ENCODE data around the gene ZNF101. TPM values are rescaled to one million over a fixed set of nuclear protein-coding genes. Genes with fewer than 3 reads are reported as not detected.

ZNF101 gene
- total RNA-seq, 1 donor from 2014 or later: 16.2 TPM

DNA sequence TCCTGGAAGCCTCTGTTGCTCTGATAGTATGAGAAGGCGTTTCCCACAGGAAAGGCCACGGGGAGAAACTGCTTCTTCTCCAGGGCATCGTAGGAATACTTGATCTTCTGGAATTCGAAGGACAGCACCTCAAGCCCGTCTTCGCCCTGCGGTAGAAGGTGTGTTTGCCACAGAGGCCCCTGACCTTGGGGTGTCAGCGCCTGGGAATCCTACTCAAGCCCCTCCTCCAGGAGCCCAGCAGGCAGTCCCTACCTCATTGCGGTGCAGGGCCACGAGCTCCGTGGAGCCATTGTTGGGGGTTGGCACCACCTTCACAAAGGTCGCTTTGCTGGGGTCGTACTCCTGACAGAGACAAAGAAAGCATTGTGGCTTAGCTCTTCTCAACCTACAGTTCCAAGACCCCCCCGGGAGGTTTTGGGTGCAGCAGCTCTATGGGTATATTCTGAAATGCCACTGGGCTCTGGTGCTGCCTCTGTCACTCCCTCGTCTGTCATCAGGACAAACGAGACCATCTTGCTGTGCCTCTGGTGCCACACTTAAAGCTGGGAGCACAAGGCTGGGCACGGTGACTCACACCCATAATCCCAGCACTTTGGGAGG is 8.9 kb upstream of the ZNF101 start:
- Mint-ChIP-seq H3K9me3 (no peaks in the 10 kb centered on the region), H3K27me3 (ENCODE audit: low read depth) (no peaks in the 10 kb centered on the region), H3K4me3 (no peak overlapping the region), H3K27ac (ENCODE audit: unreplicated experiment) (no peak overlapping the region), H3K4me1 (peaks cover 23% of the 10 kb centered on the region), H3K36me3 (ENCODE audit: low read depth) (peaks cover 5% of the 10 kb centered on the region)
- TF ChIP-seq, protein P1, sequence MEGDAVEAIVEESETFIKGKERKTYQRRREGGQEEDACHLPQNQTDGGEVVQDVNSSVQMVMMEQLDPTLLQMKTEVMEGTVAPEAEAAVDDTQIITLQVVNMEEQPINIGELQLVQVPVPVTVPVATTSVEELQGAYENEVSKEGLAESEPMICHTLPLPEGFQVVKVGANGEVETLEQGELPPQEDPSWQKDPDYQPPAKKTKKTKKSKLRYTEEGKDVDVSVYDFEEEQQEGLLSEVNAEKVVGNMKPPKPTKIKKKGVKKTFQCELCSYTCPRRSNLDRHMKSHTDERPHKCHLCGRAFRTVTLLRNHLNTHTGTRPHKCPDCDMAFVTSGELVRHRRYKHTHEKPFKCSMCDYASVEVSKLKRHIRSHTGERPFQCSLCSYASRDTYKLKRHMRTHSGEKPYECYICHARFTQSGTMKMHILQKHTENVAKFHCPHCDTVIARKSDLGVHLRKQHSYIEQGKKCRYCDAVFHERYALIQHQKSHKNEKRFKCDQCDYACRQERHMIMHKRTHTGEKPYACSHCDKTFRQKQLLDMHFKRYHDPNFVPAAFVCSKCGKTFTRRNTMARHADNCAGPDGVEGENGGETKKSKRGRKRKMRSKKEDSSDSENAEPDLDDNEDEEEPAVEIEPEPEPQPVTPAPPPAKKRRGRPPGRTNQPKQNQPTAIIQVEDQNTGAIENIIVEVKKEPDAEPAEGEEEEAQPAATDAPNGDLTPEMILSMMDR (conservative IDR thresholded peaks at IDR 0.05): no peak
- DNase-seq (ENCODE audit: low read depth, low spot score): no peak

DNA sequence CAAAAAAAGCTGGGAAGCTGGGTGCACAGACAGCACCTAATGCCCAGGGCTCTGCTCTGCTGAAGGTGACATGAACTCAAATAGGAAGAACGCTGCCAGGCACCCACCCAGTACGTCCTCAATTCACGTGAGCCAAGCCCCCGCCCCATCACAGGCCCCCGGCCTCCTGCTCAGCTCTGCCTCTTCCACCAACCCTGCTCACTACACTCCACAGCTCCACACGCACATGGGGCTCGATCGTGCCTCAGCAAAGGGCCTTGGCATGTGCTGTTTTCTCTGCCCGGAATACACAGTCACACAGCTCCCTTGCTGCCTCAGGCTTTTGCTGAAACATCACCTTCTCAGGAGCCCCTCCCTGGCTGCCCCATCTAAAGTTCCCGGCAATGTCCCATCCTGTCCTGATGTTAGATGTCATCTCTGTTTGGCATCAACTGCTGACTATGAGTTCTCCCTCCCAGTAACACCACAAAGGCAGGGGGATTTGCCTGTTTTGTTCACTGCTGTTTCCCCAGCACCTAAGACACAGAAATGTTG is 7.4 kb upstream of the ZNF101 start:
- Mint-ChIP-seq H3K36me3 (ENCODE audit: low read depth) (peaks cover 5% of the 10 kb centered on the region), H3K27ac (ENCODE audit: unreplicated experiment) (no peak overlapping the region), H3K4me1 (peaks cover 23% of the 10 kb centered on the region), H3K9me3 (no peaks in the 10 kb centered on the region), H3K27me3 (ENCODE audit: low read depth) (no peaks in the 10 kb centered on the region), H3K4me3 (peak overlapping the region; percentile 90)
- TF ChIP-seq, protein P1 (conservative IDR thresholded peaks at IDR 0.05): no peak
- DNase-seq (ENCODE audit: low read depth, low spot score): no peak

- H3K27ac Mint-ChIP-seq (ENCODE audit: unreplicated experiment): no peak overlapping the region
- H3K4me1 Mint-ChIP-seq: peaks cover 23% of the 10 kb centered on the region
- TF ChIP-seq, protein P1 (conservative IDR thresholded peaks at IDR 0.05): no peak
- H3K4me3 Mint-ChIP-seq: peak overlapping the region; percentile 90
- DNase-seq (ENCODE audit: low read depth, low spot score): no peak
- peaks cover 5% of the 10 kb centered on the region for H3K36me3 Mint-ChIP-seq (ENCODE audit: low read depth)
- no peaks in the 10 kb centered on the region for H3K27me3 Mint-ChIP-seq (ENCODE audit: low read depth)
- H3K9me3 Mint-ChIP-seq: no peaks in the 10 kb centered on the region
These were observed 6.9 kb upstream of the ZNF101 start for GRCh38 chr19:19661675-19662251.

DNA sequence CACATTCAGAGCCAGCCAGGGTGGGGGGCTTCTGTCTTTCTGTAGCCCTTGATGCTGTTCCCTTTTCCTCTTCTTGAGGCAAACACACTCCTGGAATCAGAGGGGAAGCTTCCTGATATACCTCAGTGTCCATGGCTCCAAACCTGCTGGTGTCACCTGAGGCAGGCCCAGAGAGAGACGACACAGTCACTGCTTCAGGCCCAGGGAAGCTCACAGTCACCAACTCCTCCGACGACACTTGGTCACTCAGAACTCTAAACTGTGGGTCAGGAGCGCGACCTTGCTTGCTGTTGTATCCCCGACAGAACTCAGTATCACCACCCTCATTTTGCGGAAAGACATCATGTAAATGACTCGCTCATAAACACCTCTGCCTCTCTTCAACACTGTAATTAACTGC is 6.3 kb upstream of the ZNF101 start:
- peaks cover 23% of the 10 kb centered on the region for H3K4me1 Mint-ChIP-seq
- no peak overlapping the region for H3K27ac Mint-ChIP-seq (ENCODE audit: unreplicated experiment)
- peak overlapping the region; percentile 90 for H3K4me3 Mint-ChIP-seq
- TF ChIP-seq, protein P1 (conservative IDR thresholded peaks at IDR 0.05): no peak
- H3K27me3 Mint-ChIP-seq (ENCODE audit: low read depth): no peaks in the 10 kb centered on the region
- peaks cover 3% of the 10 kb centered on the region for H3K36me3 Mint-ChIP-seq (ENCODE audit: low read depth)
- H3K9me3 Mint-ChIP-seq: no peaks in the 10 kb centered on the region
- DNase-seq (ENCODE audit: low read depth, low spot score): no peak

- Mint-ChIP-seq H3K27me3 (ENCODE audit: low read depth) (no peaks in the 10 kb centered on the region), H3K27ac (ENCODE audit: unreplicated experiment) (peak overlapping the region; percentile 78), H3K9me3 (no peaks in the 10 kb centered on the region), H3K4me1 (peaks cover 23% of the 10 kb centered on the region), H3K4me3 (peak overlapping the region; percentile 90), H3K36me3 (ENCODE audit: low read depth) (peaks cover 3% of the 10 kb centered on the region)
- TF ChIP-seq, protein P1 (conservative IDR thresholded peaks at IDR 0.05): no peak
- no peak for DNase-seq (ENCODE audit: low read depth, low spot score)
These were observed 5.8 kb upstream of the ZNF101 start for GRCh38 chr19:19662871-19663255.

Data from neural crest cell (in vitro differentiated cells).